Urinary bladder (tissue), 4 donors: Measurements from ENCODE around the gene MCTS1. TPM values are rescaled to one million over a fixed set of nuclear protein-coding genes. Genes with fewer than 3 reads are reported as not detected.
"Not testable (repeated sequence)": the region's sequence is repeated elsewhere in the genome, so short reads cannot be mapped to it uniquely, and the experiment has no call there.

Experiments
- DNase-seq: peaks from one replicate; pipeline ENCODE4 v3.0.0-alpha.2; 2015; ENCODE audit errors: extremely low spot score
- H3K27ac ChIP-seq: one replicate; pipeline ENCODE4 v1.5.1; 2013; ENCODE audit warnings: low read depth, mild to moderate bottlenecking, moderate library complexity
- H3K36me3 ChIP-seq: one replicate; pipeline ENCODE4 v1.6.1; 2013; ENCODE audit warnings: mild to moderate bottlenecking, moderate library complexity; ENCODE audit not compliant: insufficient read depth
- H3K4me1 ChIP-seq: one replicate; pipeline ENCODE4 v1.6.1; 2013; ENCODE audit warnings: mild to moderate bottlenecking, moderate library complexity; ENCODE audit not compliant: insufficient read depth
- H3K4me3 ChIP-seq: one replicate; pipeline ENCODE4 v1.5.1; 2013; ENCODE audit warnings: low read depth, low read length
- WGBS: extraction: QIAGEN DNeasy Blood & Tissue Kit; methylation state at CpG from one replicate; pipeline ENCODE4 v1.1.7; 2013; 5-methylcytosine and 5-hydroxymethylcytosine counted together
- polyA plus RNA-seq: library from polyadenylated mRNA; stranded (reverse); fragments of 200-250 nt; gene quantifications from one replicate; pipeline ENCODE4 v1.2.3, GENCODE V29; 2013
- total RNA-seq: library from RNA; depleted of rRNA; stranded (reverse); fragments of >200 nt; gene quantifications from one replicate; pipeline ENCODE4 v1.2.3, GENCODE V29; 2014
- donor health status: healthy with polysubstance abuse.
- donor health status: healthy.

Gene MCTS1
- total and polyA plus RNA-seq, 2 donors = 30.0 to 44.1 TPM

DNA sequence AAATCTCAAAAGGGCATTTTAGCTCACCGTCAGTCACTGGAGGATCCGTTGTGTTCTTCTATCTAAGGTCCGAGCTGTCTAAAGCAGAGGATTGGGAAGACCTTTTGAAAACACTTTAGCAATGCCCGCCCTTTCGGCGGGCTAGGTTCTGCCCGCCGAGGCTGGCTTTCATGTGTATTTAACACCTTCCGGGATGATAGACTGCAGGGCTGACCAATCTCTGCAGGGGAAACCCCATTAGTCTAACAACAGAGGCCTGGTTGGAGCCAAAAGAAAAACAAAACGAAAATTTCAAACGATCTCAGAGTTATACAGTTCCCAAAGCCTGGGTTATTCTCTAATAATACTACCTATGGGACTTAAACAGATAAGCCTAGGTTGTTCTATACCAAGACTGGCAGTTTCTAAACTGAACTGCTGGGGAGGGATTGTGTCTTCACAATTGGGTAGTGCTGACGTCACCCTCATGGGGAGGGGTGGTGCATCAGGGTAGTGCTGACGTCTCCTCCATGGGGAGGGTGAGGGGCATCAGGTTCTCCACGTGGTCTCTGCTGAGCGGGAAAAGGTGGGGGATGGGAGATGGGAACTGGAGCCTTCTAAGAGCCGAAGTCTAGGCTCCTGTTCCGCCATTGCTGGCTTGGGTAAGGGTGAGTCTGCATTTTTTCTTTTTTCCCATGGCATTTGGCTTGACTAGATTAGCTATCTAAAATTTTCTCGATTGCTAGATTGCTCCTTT is 28.4 kb upstream of the MCTS1 start:
- H3K27ac ChIP-seq = no peak overlapping the region
- H3K4me1 ChIP-seq = no peaks in the 10 kb centered on the region
- 84% methylated on average over 18 of the region's 18 CpGs for WGBS
- DNase-seq = no peak
- H3K36me3 ChIP-seq = no peaks in the 10 kb centered on the region
- H3K4me3 ChIP-seq = no peak overlapping the region

DNA sequence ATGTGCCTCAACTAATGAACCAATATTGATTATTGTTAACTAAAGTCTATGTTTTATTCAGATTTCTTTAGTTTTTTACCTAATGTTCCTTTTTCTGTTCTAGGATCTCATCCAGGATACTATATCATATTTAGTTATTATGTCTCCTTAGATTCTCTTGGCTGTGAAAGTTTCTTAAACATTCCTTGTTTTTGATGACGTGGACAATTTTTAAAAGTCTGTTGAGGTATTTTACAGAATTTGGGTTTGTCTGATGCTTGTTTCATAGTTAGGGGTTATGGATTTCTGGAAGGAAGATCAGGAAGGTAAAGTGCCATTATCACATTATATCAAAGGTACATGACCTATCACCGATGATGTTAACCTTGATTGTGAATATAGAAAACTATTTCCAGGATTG is 18.2 kb upstream of the MCTS1 start:
- Histone ChIP-seq H3K27ac (no peak overlapping the region), H3K4me3 (no peak overlapping the region), H3K4me1 (no peaks in the 10 kb centered on the region), H3K36me3 (no peaks in the 10 kb centered on the region)
- 91% methylated on average over 2 of the region's 2 CpGs for WGBS
- DNase-seq = no peak

DNA sequence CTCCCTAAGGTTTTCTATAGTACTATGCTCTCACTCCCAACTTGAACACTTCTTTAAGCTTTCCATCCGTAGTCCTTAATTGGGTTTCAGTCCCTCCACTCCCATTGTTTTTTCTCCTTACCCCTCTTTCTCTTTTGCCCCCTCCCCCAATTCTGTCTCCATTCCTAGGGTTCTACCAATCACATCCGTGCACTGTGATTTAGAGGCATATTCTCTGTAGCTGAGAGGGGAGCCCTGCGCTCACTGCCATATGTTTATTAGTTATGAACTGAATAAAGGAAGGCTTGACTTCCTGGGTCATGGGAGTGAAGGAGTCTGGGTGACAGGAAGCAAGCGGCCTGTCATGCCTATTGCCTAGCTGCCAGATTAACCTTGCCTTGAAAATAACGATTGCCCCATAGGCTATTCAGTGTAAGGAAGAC is 471 bp downstream of the MCTS1 start:
- H3K4me1 ChIP-seq = no peaks in the 10 kb centered on the region
- DNase-seq = no peak
- 0% methylated on average over 5 of the region's 5 CpGs for WGBS
- peak overlapping the region; percentile 63 for H3K4me3 ChIP-seq
- no peaks in the 10 kb centered on the region for H3K36me3 ChIP-seq
- H3K27ac ChIP-seq = peak overlapping the region; percentile 57

DNA sequence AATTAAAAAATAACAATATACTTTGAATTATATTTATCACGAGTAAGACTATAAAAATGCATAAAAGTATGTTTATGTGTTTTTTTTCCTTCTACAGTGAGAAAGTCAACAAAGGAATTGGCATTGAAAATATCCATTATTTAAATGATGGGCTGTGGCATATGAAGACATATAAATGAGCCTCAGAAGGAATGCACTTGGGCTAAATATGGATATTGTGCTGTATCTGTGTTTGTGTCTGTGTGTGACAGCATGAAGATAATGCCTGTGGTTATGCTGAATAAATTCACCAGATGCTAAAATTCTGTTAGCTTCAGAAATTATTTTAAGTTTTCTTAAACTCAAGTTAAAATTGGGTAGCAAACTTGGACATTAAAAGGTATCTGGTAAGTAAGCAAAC is 8.2 kb downstream of the MCTS1 start:
- no peak overlapping the region for H3K27ac ChIP-seq
- no peak for DNase-seq
- WGBS = 82% methylated on average over 1 of the region's 1 CpG
- no peaks in the 10 kb centered on the region for H3K4me1 ChIP-seq
- no peak overlapping the region for H3K4me3 ChIP-seq
- peaks cover 2% of the 10 kb centered on the region for H3K36me3 ChIP-seq

DNA sequence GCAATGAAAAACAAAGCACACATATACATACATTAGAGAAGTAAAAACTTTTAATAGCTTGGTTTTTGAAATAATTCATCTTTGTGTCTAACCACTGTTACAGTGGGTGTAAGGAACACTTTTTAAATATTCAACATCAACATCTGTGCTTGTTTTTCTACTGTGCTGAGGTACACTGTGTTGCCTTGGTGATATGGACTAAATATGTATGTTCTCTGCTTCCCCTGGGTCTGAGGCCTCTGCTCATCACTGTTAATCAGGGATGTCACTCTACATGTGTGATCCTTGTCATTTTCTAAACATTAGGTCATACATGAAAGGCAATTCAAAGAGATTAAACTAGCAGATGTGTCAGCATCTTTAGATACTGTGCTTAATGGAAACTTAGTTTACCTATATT is 10.9 kb downstream of the MCTS1 start:
- Histone ChIP-seq H3K36me3 (peaks cover 2% of the 10 kb centered on the region), H3K4me1 (no peaks in the 10 kb centered on the region), H3K27ac (no peak overlapping the region), H3K4me3 (no peak overlapping the region)
- DNase-seq = no peak

DNA sequence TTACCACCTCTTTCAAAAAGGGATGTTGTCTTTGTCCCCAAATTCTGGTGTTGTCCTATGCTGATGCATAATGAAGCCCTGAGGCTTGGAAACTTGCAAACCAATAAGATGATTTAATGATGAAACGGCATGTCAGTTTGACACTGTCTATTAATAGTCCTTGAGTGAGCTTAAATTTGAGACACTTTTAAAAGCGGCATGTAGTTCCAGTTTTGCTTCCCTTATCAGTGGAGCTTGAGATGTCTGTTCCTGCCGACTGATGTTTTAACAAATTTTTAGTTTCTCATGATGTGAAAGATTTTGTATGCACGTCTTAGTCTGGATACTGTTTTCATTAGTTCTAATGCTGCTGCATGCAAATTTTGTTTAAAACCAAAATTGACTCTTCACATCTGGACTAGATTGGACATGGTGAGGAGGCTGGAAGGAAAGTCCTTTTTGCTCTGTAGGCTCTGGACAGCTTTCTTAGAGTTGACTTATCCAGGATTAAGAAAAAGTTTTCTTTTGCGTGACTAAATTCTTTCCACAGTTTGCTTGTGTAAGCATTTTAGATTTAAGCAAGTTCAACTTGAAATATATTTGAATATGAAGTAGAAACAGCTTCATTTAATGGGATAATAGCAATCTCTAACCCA is 14.2 kb downstream of the MCTS1 start:
- no peak for DNase-seq
- WGBS = 65% methylated on average over 5 of the region's 5 CpGs
- Histone ChIP-seq H3K27ac (no peak overlapping the region), H3K4me3 (no peak overlapping the region), H3K36me3 (no peaks in the 10 kb centered on the region), H3K4me1 (no peaks in the 10 kb centered on the region)

DNA sequence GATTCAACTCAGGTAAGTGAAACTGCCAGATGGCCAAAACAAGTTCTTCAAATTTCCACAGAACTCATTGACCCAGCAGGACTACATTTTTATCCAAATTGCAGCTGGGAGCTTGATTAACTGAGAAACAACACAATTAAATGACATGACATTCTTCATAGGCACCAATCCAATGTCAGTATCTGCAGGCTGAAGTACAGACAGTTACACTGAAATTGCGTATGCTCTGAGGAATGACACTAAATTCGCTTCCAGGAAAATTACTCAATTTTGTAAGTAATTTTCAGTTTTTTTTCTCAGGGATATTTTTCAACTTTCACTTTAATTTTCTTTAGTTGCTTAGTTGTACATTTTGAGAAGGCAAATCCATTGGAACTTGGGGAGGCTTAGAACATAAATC is 21.5 kb downstream of the MCTS1 start:
- 75% methylated on average over 2 of the region's 2 CpGs for WGBS
- no peak overlapping the region for H3K4me3 ChIP-seq
- no peak overlapping the region for H3K27ac ChIP-seq
- no peaks in the 10 kb centered on the region for H3K36me3 ChIP-seq
- H3K4me1 ChIP-seq = no peaks in the 10 kb centered on the region
- DNase-seq = no peak

DNA sequence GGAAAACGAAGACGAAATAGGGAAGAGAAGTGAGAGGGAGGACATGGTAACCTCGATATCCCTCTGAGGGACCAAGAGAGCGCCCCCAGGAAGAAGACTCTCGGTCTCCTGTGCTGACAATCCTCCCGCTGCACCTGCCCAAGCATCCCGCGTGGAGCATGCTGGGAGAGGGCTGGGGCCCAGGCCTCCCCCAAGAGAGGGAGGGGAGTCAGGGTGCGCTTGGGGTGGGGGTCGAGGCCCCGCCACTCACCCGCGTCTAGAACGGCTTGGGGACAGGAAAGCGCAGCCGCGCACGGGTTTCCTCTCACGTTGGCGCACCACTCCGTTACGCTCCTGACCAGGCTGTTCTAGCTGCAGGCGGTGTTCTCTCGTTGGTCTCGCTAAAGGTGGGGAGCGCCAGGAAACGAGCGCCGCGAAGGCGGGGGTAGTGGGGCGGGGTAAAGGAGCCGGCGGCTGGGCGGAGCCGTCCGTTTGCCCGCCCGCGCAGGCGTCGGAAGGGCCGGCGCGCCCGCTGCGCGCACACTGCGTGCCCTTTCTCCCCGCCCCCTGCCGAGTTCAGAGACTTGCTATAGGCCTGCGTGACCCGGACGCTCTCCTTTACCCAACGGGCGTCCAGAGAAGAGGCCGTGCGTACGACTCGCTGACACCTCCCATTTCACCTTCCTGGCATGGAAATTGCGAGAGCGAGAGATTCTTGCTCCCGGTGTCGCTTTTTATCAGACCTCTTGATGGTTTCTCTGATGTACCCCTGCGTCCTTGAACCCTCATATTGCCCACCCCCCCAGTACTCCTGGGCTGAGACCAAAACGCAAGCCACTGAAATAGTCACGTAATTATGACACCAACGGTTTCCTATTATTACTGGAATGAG is 26.0 kb downstream of the MCTS1 start, which contains the start of gene C1GALT1C1:
Gene C1GALT1C1, minus strand, starts transcription at position 388 of the 871 bp plus-strand sequence. CDS start 2,888 bp downstream, outside the sequence.
- WGBS = under 1% methylated on average over 67 of the region's 68 CpGs
- DNase-seq = peak; percentile 66
- H3K36me3 ChIP-seq = no peaks in the 10 kb centered on the region
- H3K4me3 ChIP-seq = peak within 1 kb of the TSS; percentile 82
- H3K27ac ChIP-seq = peak within 1 kb of the TSS; percentile 80
- H3K4me1 ChIP-seq = no peaks in the 10 kb centered on the region

DNA sequence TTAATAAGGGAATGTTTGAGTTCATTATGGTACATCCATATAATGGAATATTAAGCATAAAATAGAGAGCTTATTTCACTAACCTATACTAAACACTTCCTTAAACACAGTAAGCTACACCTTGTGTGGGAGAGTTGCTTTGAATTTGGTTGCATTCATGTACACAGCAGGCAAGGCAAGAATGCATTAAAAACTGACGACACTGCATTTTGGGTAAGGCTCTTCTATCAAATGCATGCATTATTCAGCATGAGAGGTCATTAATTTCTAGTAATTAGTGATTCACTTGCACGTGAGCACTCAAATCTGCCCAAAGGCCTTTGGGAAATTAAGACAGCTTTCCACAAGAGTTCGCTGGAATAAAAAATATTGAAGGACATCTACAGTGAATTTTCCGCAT is 34.7 kb downstream of the MCTS1 start:
- Histone ChIP-seq H3K27ac (no peak overlapping the region), H3K4me3 (no peak overlapping the region), H3K36me3 (no peaks in the 10 kb centered on the region), H3K4me1 (no peaks in the 10 kb centered on the region)
- WGBS = 86% methylated on average over 4 of the region's 4 CpGs
- DNase-seq = no peak

DNA sequence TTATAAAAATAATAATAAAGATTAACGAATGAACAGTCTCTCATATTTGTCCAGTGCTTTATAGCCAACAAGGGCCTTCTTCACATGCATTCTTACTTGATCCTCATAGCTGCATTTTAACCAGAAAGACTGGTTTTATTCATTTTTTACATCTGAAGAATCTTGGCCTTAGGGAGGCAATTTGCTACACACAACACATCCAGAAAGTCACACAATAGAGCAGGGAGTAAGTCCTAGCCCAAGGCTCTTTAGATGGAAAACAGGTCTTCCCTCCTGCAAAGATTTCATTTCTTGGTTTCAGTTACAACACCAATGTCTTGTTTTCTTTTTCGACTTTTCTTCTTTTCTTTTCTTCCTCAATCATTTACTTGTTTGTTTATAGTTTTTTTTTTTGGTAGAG is 39.0 kb downstream of the MCTS1 start:
- WGBS = 80% methylated on average over 2 of the region's 2 CpGs
- H3K4me3 ChIP-seq = no peak overlapping the region
- H3K27ac ChIP-seq = no peak overlapping the region
- no peaks in the 10 kb centered on the region for H3K4me1 ChIP-seq
- DNase-seq = no peak
- no peaks in the 10 kb centered on the region for H3K36me3 ChIP-seq

DNA sequence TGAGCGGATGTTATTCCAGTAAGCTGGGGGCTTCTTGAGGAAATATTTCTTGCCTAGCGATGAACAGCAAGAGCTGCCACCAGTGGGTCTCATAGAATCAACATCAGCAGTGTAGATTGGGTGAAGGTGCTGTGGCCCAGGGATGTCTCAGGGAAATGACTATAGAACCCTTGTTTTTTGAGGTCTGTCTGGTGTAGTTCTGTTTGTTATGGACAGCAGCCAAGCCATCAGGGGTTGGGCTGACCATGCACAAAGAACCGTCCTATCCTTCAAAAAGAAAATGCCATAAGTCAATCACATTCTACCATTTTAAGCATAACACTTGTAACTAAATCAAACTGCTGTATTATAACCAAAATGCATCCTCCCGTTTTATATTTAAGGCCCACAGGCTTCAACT is 43.2 kb downstream of the MCTS1 start:
- H3K27ac ChIP-seq = no peak overlapping the region
- no peak overlapping the region for H3K4me3 ChIP-seq
- WGBS = 80% methylated on average over 4 of the region's 4 CpGs
- no peaks in the 10 kb centered on the region for H3K36me3 ChIP-seq
- H3K4me1 ChIP-seq = no peaks in the 10 kb centered on the region
- DNase-seq = no peak

DNA sequence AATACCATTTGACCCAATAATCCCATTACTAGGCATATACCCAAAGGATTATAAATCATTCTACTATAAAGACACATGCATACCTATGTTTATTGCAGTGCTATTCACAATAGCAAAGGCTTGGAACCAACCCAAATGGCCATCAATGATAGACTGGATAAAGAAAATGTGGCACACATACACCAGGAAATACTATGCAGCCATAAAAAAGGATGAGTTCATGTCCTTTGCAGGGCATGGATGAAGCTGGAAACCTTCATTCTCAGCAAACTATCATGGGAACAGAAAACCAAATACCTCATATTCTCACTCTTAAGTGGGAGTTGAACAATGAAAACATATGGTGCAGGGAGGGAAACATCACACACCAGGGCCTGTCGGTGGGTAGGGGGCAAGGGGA is 48.4 kb downstream of the MCTS1 start:
- not testable (repeated sequence) for H3K36me3 ChIP-seq, DNase-seq, H3K4me1 ChIP-seq, H3K27ac ChIP-seq, H3K4me3 ChIP-seq
- WGBS = 95% methylated on average over 1 of the region's 1 CpG

DNA sequence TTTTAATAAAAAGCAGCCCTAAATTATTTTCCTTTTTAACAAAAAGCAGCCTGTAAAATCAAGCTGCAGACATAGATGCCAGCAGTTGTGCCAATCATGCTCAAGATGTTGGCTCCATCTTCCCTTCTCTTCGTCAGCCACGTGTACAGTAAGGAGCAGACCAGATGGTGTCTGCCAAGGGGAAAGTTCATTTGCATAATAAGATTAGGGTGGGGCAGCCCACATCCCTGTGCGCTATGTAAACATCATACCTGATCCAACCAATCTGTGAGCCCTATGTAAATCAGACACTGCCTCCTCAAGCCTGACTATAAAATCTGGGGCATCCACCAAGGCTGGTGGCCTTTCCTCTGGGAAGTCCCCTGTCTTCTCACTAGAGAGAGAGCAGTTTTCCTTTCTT is 49.1 kb downstream of the MCTS1 start:
- no peak for DNase-seq
- Histone ChIP-seq H3K4me3 (no peak overlapping the region), H3K36me3 (no peaks in the 10 kb centered on the region), H3K4me1 (no peaks in the 10 kb centered on the region), H3K27ac (no peak overlapping the region)
- 46% methylated on average over 3 of the region's 3 CpGs for WGBS

DNA sequence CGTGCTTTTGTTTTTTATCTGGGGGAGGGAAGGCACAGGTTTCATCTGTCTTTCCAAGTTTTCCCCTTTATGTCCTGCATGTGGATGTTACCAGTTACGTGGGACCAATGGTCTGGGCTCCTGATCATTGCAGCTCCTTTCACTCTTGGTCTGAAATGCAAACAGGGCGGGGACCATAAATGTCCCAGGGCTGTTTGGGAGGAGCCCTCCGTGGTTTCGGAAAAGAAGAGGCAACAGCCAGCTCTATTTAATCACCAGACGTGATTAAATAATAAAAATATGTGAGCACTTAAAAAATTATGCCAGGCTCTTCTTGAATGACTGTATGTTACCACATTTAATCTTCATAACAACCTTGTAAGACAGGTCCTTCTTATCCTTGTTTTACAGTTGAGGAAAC is 56.7 kb downstream of the MCTS1 start:
- Histone ChIP-seq H3K36me3 (no peaks in the 10 kb centered on the region), H3K4me1 (no peaks in the 10 kb centered on the region), H3K4me3 (no peak overlapping the region), H3K27ac (no peak overlapping the region)
- WGBS = 65% methylated on average over 6 of the region's 6 CpGs
- DNase-seq = no peak
